Measurements from ENCODE around the gene MTOR. TPM values are rescaled to one million over a fixed set of nuclear protein-coding genes. Genes with fewer than 3 reads are reported as not detected.

Gene MTOR
- total and polyA plus RNA-seq, 2 of the 8 experiments (the other 6 are each of a cell fraction or from before 2014, with no cell fraction given): 44.2 to 76.8 TPM

DNA sequence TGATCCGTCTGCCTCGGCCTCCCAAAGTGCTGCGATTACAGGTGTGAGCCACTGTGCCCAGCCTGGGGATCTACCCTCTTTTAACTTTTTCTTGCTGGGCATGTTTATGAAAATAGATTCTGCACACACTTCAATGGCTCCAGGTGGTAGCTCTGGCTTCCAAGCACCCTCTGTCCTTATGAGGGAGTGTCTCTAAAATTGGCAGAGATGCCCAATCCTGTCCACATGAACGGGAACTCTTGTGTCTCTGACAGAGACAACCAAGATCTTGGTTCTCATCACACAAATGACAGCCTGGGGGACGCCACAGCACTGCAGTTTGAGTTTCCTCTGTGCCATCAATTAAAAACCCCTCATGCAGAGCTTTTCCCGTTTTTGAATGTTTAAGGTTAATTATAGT, 116.6 kb downstream of the MTOR start:
- Histone ChIP-seq H3K9ac (replicated peaks in 1 of 4; ENCODE audit: extremely low read depth in 1 of 4, low read depth in 3 of 4, low read length in 3 of 4) (no peak overlapping the region), H2BK12ac (ENCODE audit: low read depth, low read length) (no peak overlapping the region), H3K36me3 (ENCODE audit: control insufficient read depth in 2 of 4, insufficient read depth in 4 of 4, low read length in 3 of 4) (peaks cover 15 to 59% (median 43%) of the 10 kb centered on the region in 4 experiments; a peak in 7 of 8 replicates), H4K20me1 (replicated peaks in 1 of 2; ENCODE audit: control insufficient read depth in 1 of 2, insufficient read depth in 2 of 2, low read length in 2 of 2) (no peaks in the 10 kb centered on the region), H3K23ac (ENCODE audit: insufficient read length) (no peak overlapping the region), H3K4ac (replicated peaks; ENCODE audit: insufficient read length, low read depth, low read length) (no peak overlapping the region), H2BK120ac (replicated peaks; ENCODE audit: low read depth, low read length) (no peak overlapping the region), H4K8ac (ENCODE audit: extremely low read depth, insufficient read depth, low read length) (no peak overlapping the region), H4K91ac (replicated peaks; ENCODE audit: insufficient read length, low read length) (no peak overlapping the region), H3K79me1 (ENCODE audit: low read depth, low read length) (no peaks in the 10 kb centered on the region), H3K18ac (ENCODE audit: extremely low read depth, low read length) (no peak overlapping the region), H3K27ac (ENCODE audit: low read depth, low read length) (no peak overlapping the region), H3K4me1 (replicated peaks in 1 of 4; ENCODE audit: control insufficient read depth in 3 of 4, insufficient read depth in 4 of 4, low read length in 3 of 4) (no peaks in the 10 kb centered on the region), H2AFZ (ENCODE audit: low read length) (no peak overlapping the region), H3K9me3 (ENCODE audit: insufficient read depth in 2 of 2, low read depth in 1 of 2, low read length in 1 of 2) (no peaks in the 10 kb centered on the region), H2BK15ac (ENCODE audit: low read length) (no peak overlapping the region), H2BK5ac (ENCODE audit: low read depth, low read length) (no peak overlapping the region), H3K14ac (ENCODE audit: insufficient read length) (no peak overlapping the region), H4K5ac (ENCODE audit: insufficient read length, low read depth, low read length) (no peak overlapping the region), H2BK20ac (ENCODE audit: low read length) (no peak overlapping the region), H3K4me2 (ENCODE audit: insufficient read depth in 1 of 2, low read depth in 2 of 2, low read length in 2 of 2) (no peak overlapping the region), H3K4me3 (ENCODE audit: extremely low read depth in 1 of 4, insufficient read depth in 2 of 4, low read depth in 3 of 4, low read length in 4 of 4) (no peak overlapping the region), H3K79me2 (ENCODE audit: control insufficient read depth in 1 of 2, insufficient read depth in 2 of 2, low read length in 2 of 2) (no peaks in the 10 kb centered on the region), H3K27me3 (replicated peaks in 1 of 4; ENCODE audit: control insufficient read depth in 3 of 4, extremely low read depth in 1 of 4, insufficient read depth in 3 of 4, low read length in 3 of 4) (no peaks in the 10 kb centered on the region), H2AK5ac (ENCODE audit: low read depth, low read length) (no peak overlapping the region), H3K56ac (replicated peaks; ENCODE audit: insufficient read length, low read depth, low read length) (no peak overlapping the region), H3K23me2 (ENCODE audit: low read depth, low read length) (no peaks in the 10 kb centered on the region; the same call in 1 of the 2 replicates)
- TF ChIP-seq RFX5 (IDR thresholded peaks at IDR 0.05; ENCODE audit: borderline replicate concordance, low read depth, low read length) (no peak), CHD2 (IDR thresholded peaks at IDR 0.05; ENCODE audit: low read length) (no peak), EP300 (IDR thresholded peaks at IDR 0.05; ENCODE audit: borderline replicate concordance in 1 of 2, low read depth in 2 of 2, low read length in 2 of 2) (no peak), CBX8 (IDR thresholded peaks at IDR 0.05; ENCODE audit: borderline replicate concordance, low read depth, low read length) (no peak), BCL11A (IDR thresholded peaks at IDR 0.05; ENCODE audit: low read depth in 2 of 2, low read length in 2 of 2) (no peak), KDM4A (IDR thresholded peaks at IDR 0.05; ENCODE audit: low read depth, low read length, severe bottlenecking) (no peak), GTF2F1 (IDR thresholded peaks at IDR 0.05; ENCODE audit: borderline replicate concordance, low read depth, low read length) (no peak)
- CTCF ChIA-PET (ENCODE audit: partially characterized antibody): interaction anchor here (0.7 to 2.0 kb wide), 5 partner anchors 9 to 108 kb away, joined by 3 to 10 read pairs (median 3); no protein-coding TSS in a partner anchor
- FAIRE-seq (no peak), DNase-seq (ENCODE audit: low read depth in 1 of 2, low spot score in 2 of 2) (no peak)
- 93% methylated on average over 6 of the region's 6 CpGs; no CpG with 5 or more reads in 1 of the 2 experiments for WGBS, 2 experiments (ENCODE audit: extremely low coverage in 1 of 2, insufficient coverage in 1 of 2, insufficient read length in 1 of 2, insufficient replicate concordance in 2 of 2, low coverage in 1 of 2, low lambda C conversion rate in 2 of 2, missing lambda C conversion rate in 1 of 2)
- POLR2A ChIA-PET (ENCODE audit: partially characterized antibody): no interaction called here

Measured in H1 (cell line).